ENCODE measurements around the gene HMGCL. TPM values are rescaled to one million over a fixed set of nuclear protein-coding genes. Genes with fewer than 3 reads are reported as not detected.
A peak's percentile ranks its signal among the peaks of the same experiment; 100 is the strongest.

HMGCL gene
- total and polyA plus RNA-seq, 9 donors: 14.3 to 41.4 (median 25.9) TPM

- intact Hi-C loops (cut with DNase I): loop anchor here in 2 of 4 donors (5.0 to 10.0 kb wide), 3 partner anchors 91 to 239 kb away; partner anchors contain the start of gene FUCA1 (in 1 of the 2)
- peaks cover 9% of the 10 kb centered on the region for H3K4me1 ChIP-seq (ENCODE audit: insufficient read depth)
- WGBS, 3 donors: 81 to 87% (median 83%) methylated on average over 2 of the region's 2 CpGs
Observed at GRCh38 chr1:23776217-23776616, 49.0 kb downstream of the HMGCL start.

GRCh38 chr1:23774174-23774880, 50.9 kb downstream of the HMGCL start:
- TF ChIP-seq CTCF (IDR thresholded peaks at IDR 0.05): no peak
- no peak for TF ChIP-seq EP300 (IDR thresholded peaks at IDR 0.05)
- TF ChIP-seq POLR2A (IDR thresholded peaks at IDR 0.05): no peak
- DNase-seq: no peak
- intact Hi-C loops (cut with DNase I): loop anchor here in 1 of 4 donors (10.0 kb wide), 1 partner anchor 240 kb away; no protein-coding TSS in a partner anchor
- no peaks in the 10 kb centered on the region for H3K9me3 ChIP-seq
- no peak overlapping the region for H3K4me3 ChIP-seq
- 68 to 80% (median 74%) methylated on average over 6 of the region's 6 CpGs for WGBS, 3 donors
- no peaks in the 10 kb centered on the region for H3K36me3 ChIP-seq
- peaks cover 8% of the 10 kb centered on the region for H3K4me1 ChIP-seq (ENCODE audit: insufficient read depth)
- H3K27me3 ChIP-seq: no peaks in the 10 kb centered on the region
- H3K27ac ChIP-seq: no peak overlapping the region

More at GRCh38 chr1:23776217-23776616, 49.0 kb downstream of the HMGCL start:
- no peak overlapping the region for H3K27ac ChIP-seq
- H3K36me3 ChIP-seq: no peaks in the 10 kb centered on the region
- H3K9me3 ChIP-seq: no peaks in the 10 kb centered on the region
- TF ChIP-seq CTCF (IDR thresholded peaks at IDR 0.05) (no peak), EP300 (IDR thresholded peaks at IDR 0.05) (no peak), POLR2A (IDR thresholded peaks at IDR 0.05) (no peak)
- H3K27me3 ChIP-seq: no peaks in the 10 kb centered on the region
- DNase-seq: no peak
- H3K4me3 ChIP-seq: no peak overlapping the region

GRCh38 chr1:23772854-23773242, 52.4 kb downstream of the HMGCL start:
- H3K4me1 ChIP-seq (ENCODE audit: insufficient read depth): peaks cover 5% of the 10 kb centered on the region
- H3K36me3 ChIP-seq: no peaks in the 10 kb centered on the region
- no peak overlapping the region for H3K27ac ChIP-seq
- no peak for TF ChIP-seq CTCF (IDR thresholded peaks at IDR 0.05)
- no peak for TF ChIP-seq POLR2A (IDR thresholded peaks at IDR 0.05)
- no peak for TF ChIP-seq EP300 (IDR thresholded peaks at IDR 0.05)
- no peaks in the 10 kb centered on the region for H3K9me3 ChIP-seq
- no peak for DNase-seq
- H3K4me3 ChIP-seq: no peak overlapping the region
- WGBS, 3 donors: 86 to 90% (median 88%) methylated on average over 10 of the region's 10 CpGs
- H3K27me3 ChIP-seq: no peaks in the 10 kb centered on the region
- intact Hi-C loops (cut with DNase I): loop anchor here in 1 of 4 donors (10.0 kb wide), 1 partner anchor 242 kb away; no protein-coding TSS in a partner anchor

GRCh38 chr1:23772049-23772853, 53.0 kb downstream of the HMGCL start:
- peak; percentile 78 to 89 (median 87) for DNase-seq
- Histone ChIP-seq H3K27ac (no peak overlapping the region), H3K36me3 (no peaks in the 10 kb centered on the region), H3K27me3 (no peaks in the 10 kb centered on the region), H3K9me3 (no peaks in the 10 kb centered on the region), H3K4me3 (no peak overlapping the region), H3K4me1 (ENCODE audit: insufficient read depth) (peaks cover 2% of the 10 kb centered on the region)
- 14 to 15% (median 15%) methylated on average over 14 of the region's 14 CpGs for WGBS, 3 donors
- intact Hi-C loops (cut with DNase I): loop anchor here in 1 of 4 donors (10.0 kb wide), 1 partner anchor 243 kb away; no protein-coding TSS in a partner anchor
- TF ChIP-seq CTCF (IDR thresholded peaks at IDR 0.05): peak; percentile 72 to 74 (median 72)
- no peak for TF ChIP-seq POLR2A (IDR thresholded peaks at IDR 0.05)
